DMS53 treated with DMSO at 0.1 percent for 48 hours (cell line): ENCODE results near the gene CLCNKB.
"Not testable (repeated sequence)": the region's sequence is repeated elsewhere in the genome, so short reads cannot be mapped to it uniquely, and the experiment has no call there.

ENCODE experiments used
- DNase-seq: peaks from one replicate; lab custom pipeline; 2025; ENCODE audit not compliant: unreplicated experiment; lab: John Stamatoyannopoulos, UW

CLCNKB gene

DNA sequence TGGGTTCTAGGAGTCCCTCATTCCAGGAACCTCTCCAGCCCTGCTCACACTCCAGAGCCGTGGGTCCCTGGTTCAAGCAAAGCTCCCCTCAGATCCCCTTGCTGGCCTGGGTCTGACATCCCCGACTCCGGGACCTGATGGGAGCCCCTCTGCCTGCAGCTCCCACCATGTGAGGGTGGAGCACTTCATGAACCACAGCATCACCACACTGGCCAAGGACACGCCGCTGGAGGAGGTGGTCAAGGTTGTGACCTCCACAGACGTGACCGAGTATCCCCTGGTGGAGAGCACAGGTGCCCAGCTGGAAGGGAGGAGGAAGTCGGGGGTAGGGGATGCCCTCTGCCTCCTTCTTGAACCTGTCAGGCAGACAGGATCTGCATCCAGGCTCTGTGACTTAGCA lies 12.0 kb upstream of the CLCNKB start:
- DNase-seq = no peak

GRCh38 chr1:16032388-16033102 lies 11.0 kb upstream of the CLCNKB start:
- peak; percentile 26 for DNase-seq

DNA sequence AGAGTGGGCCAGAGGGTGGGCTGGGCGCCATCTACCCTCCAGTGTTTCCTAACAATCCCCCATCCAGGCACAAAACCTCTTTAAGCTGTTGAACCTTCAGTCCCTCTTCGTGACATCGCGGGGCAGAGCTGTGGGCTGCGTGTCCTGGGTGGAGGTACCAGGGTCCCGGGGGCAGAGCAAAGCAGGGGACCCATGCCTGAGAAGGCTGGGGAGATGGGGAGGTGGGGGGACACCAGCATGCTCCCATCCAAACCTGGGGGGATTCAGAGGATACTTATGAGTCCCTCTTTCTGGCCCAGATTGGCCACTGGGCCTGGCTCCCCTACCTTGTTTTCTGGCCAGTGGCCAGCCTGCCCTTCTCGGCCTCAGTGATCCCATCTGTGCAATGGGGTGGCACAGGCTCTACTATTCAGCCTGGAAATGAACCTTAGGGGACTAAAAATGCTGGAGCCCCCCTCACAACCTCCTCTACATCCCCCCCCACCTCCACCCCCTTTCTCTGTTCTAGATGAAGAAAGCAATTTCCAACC lies 10.4 kb upstream of the CLCNKB start:
- not testable (repeated sequence) for DNase-seq

GRCh38 chr1:16036461-16036860 lies 7.1 kb upstream of the CLCNKB start:
- DNase-seq = not testable (repeated sequence)

DNA sequence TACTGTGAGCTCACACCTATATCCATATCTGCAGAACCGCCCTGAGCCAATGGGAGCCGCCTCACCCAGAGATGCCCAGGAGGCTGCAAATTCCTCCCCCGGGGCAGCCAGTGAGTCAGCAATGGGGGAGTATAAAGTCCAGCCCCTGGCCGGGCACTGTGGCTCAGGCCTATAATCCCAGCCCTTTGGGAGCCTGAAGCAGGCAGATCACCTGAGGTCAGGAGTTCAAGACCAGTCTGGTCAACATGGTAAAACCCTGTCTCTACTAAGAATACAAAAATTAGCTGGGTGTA lies 5.0 kb upstream of the CLCNKB start:
- no peak for DNase-seq

GRCh38 chr1:16039871-16040270 lies 3.7 kb upstream of the CLCNKB start:
- not testable (repeated sequence) for DNase-seq

DNA sequence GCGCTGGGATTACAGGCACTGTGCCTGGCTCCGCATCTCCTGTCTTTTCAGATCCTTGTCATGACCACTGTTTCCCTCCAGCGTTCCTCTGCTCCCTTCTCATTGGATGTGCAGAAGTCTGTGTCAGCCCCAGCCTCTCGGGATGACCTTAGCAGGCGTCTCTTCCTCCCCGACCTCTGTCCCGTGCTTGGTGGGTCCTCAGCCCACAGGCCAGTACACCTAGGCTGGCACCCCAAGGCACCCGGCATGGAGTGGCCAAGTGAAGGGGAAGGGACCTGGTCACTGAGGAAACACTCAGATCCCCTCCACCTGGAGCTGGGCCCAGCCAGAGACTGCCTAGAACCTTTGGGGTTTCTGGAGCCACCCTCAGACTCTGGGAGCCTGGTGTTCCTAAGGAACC lies 2.4 kb upstream of the CLCNKB start:
- no peak for DNase-seq

GRCh38 chr1:16042096-16042495 lies 1.5 kb upstream of the CLCNKB start:
- DNase-seq = no peak

DNA sequence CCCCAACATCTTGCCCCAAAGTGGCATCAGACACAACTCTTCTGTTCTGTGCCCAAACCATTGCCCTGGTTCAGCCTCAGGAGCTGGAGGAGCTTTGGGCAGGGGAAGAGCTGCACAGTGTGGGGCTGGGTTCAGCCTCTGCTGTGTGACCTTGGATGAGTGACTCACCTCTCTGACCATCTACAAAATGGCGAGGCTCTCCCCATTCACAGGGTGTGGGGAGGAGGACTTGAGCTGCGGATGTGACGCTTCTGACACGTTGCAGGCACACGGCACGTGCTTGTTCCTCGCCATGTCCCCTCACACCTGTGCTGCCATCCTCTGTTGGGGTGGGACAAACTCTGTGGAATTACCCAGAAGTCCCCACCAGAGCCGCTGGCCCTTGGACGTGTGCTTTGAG lies 928 bp upstream of the CLCNKB start:
- DNase-seq = not testable (repeated sequence)

GRCh38 chr1:16043950-16044349 lies 368 bp downstream of the CLCNKB start:
- DNase-seq = no peak

DNA sequence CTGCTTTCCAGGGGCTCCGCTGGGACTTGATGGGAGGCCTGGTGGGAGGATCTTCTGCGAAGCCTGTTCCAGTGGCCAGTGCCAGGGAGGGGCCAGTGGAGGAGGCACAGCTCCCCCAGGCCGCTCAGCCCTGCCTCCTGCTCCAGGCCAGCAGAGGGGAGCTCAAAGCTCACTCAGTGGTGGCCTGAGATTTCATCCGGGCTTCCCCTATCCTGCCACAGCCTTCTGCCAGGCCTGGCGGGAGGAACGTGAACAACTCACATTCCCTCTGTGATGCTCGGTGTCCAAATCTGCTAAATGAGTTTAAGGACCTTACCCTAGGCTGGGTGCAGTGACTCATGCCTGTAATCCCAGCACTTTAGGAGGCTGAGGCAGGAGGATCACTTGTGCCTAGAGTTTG lies 3.3 kb downstream of the CLCNKB start:
- no peak for DNase-seq

DNA sequence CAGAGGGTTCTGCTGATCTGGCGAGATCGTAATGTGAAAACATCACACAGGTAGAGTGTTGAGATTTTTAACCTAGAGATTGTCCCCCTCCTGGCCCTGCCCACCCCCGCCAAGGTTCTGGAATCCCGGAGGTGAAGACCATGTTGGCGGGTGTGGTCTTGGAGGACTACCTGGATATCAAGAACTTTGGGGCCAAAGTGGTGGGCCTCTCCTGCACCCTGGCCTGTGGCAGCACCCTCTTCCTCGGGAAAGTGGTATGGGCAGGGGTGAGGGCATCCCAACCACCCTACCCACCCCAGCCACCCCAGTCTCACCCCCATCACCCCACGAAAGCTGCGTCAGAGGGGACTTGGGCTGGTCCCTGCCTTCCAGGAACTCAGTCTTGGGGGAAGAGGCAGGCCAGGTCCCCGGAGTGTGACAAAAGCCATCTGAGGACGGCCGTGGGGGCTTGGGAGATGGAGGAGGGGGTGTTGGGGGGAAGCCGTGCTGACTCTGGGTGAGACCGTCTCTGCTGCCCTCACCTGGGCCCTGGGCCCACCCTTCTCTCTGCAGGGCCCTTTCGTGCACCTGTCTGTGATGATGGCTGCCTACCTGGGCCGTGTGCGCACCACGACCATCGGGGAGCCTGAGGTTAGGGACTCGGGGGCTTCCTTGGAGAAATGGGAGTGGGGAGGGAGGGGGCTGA lies 4.4 kb downstream of the CLCNKB start:
- no peak for DNase-seq

DNA sequence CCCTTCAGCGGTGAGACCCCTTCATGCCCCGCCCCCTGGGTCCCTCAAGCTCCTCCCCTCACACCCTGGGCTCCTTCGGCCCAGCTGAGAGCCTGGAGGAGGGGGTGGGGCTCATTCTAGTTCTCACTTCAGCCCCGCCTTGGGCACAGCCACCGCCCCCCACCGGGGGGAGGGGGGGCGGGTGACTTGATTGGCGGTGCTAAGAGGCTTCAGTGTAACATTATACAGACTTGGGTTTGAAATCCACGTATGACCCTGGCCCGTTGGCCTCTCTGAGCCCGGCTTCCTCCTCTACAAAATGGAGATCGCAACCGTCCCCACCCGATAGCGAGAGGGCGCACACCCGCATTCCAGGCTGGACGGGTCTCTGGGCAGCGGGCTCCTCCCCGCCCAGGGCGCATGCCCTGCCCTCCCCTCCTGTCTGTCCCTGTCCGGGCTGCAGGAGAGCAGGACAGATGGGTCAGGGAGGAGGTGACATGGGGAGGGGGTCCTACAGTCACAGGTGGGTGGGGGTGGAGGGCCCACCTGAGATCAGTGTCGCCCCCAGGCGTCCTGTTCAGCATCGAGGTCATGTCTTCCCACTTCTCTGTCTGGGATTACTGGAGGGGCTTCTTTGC lies 5.1 kb downstream of the CLCNKB start:
- no peak for DNase-seq

GRCh38 chr1:16050328-16050727 lies 6.7 kb downstream of the CLCNKB start:
- DNase-seq = no peak

DNA sequence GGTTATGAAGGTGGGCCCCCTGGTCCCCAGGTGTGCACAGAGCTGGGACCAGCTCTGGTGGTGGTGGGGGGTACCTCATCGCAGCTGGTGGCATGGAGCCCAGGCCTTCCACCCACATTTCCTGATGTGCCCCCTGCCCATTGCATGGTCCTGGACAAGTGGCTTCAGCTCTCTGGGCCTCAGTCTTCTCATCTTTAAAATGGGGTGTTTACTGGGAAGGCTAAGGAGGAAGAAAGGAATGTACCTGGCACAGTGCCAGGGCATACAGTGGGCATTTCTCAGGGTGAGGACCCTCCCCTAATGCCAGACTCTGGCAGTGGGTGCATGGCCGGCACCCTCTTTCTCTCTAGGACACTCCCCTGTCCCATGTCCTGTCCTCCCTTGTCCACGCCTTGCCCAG lies 7.5 kb downstream of the CLCNKB start:
- DNase-seq = no peak

DNA sequence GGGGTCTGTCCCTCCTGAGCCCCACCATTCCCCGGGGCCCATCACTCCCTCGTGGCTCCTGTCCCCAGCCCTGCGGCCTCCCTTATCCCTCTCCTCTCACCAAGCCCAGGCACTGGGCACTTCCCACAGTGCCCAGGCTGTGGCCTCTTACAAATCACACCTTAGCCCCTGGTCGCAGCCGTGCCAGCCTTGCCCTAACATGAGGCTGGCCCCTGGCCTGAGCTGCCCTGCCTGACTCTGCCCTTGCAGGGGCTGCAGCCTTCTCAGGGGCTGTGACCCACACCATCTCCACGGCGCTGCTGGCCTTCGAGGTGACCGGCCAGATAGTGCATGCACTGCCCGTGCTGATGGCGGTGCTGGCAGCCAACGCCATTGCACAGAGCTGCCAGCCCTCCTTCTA lies 8.4 kb downstream of the CLCNKB start:
- DNase-seq = not testable (repeated sequence)

GRCh38 chr1:16053781-16054502 lies 10.4 kb downstream of the CLCNKB start:
- DNase-seq = no peak

- DNase-seq = no peak
Measured at GRCh38 chr1:16054598-16055540, 11.3 kb downstream of the CLCNKB start.

GRCh38 chr1:16055613-16056520 lies 12.3 kb downstream of the CLCNKB start:
- DNase-seq = peak; percentile 80
